H1 (cell line): ENCODE results near the gene ZFP91. TPM values are rescaled to one million over a fixed set of nuclear protein-coding genes. Genes with fewer than 3 reads are reported as not detected.

Experiments
- CTCF ChIA-PET: fragments of 300-600 bp; sonication (Branson Sonifier 250); formaldehyde crosslinking; loops from one replicate; lab custom pipeline; 2021; ENCODE audit not compliant: partially characterized antibody; lab: Charles Lee
- POLR2A ChIA-PET: fragments of 300-600 bp; sonication (Branson Sonifier 250); formaldehyde crosslinking; loops from one replicate; lab custom pipeline; 2021; ENCODE audit warnings: inconsistent platforms; ENCODE audit not compliant: partially characterized antibody; lab: Charles Lee
- DNase-seq, 2 experiments: peaks; one replicate each; pipeline versions ENCODE4 v3.0.0 to v3.0.0-alpha.2; 2010 to 2022; ENCODE audit warnings: low spot score in 2 of 2, low read depth in 1 of 2, mixed read lengths in 1 of 2
- FAIRE-seq: peaks from 2 replicates; lab custom pipeline; 2011; peaks lifted over from hg19 to GRCh38; lab: Jason Lieb, UNC
- H2AFZ ChIP-seq: 2 replicates; pipeline ENCODE4 v1.8.1; 2012; ENCODE audit warnings: low read length, inconsistent platforms
- H2AK5ac ChIP-seq: 2 replicates; pipeline ENCODE4 v1.6.1; 2013; ENCODE audit warnings: low read depth, low read length
- H2BK120ac ChIP-seq: replicated peaks from 2 replicates; pipeline ENCODE3; 2013; ENCODE audit warnings: low read depth, low read length, inconsistent platforms
- H2BK12ac ChIP-seq: 2 replicates; pipeline ENCODE4 v1.6.1; 2013; ENCODE audit warnings: low read depth, low read length
- H2BK15ac ChIP-seq: 2 replicates; pipeline ENCODE4 v1.6.1; 2013; ENCODE audit warnings: low read length
- H2BK20ac ChIP-seq: 2 replicates; pipeline ENCODE4 v1.6.1; 2013; ENCODE audit warnings: low read length
- H2BK5ac ChIP-seq: 2 replicates; pipeline ENCODE4 v1.6.1; 2013; ENCODE audit warnings: low read depth, low read length
- H3K14ac ChIP-seq: 2 replicates; pipeline ENCODE4 v1.6.1; 2013; ENCODE audit warnings: inconsistent platforms; ENCODE audit not compliant: insufficient read length
- H3K18ac ChIP-seq: 2 replicates; pipeline ENCODE4 v1.6.1; 2013; ENCODE audit warnings: low read length; ENCODE audit errors: extremely low read depth
- H3K23ac ChIP-seq: 2 replicates; pipeline ENCODE4 v1.6.1; 2013; ENCODE audit warnings: inconsistent platforms; ENCODE audit not compliant: insufficient read length
- H3K23me2 ChIP-seq: 2 replicates; pipeline ENCODE4 v1.6.1; 2013; ENCODE audit warnings: low read depth, low read length
- H3K27ac ChIP-seq: 2 replicates; pipeline ENCODE4 v1.6.1; 2011; ENCODE audit warnings: low read depth, low read length, inconsistent platforms
- H3K27me3 ChIP-seq, 4 experiments: replicated peaks in 1 of 4; 1 replicate in 1 of 4; 2 replicates in 3 of 4; pipeline versions ENCODE4 v1.6.1 to v1.8.1; 2011 to 2013; ENCODE audit warnings: low read length in 3 of 4, mild to moderate bottlenecking in 3 of 4, inconsistent platforms in 2 of 4, mixed read lengths in 2 of 4, moderate library complexity in 1 of 4; ENCODE audit not compliant: control insufficient read depth in 3 of 4, insufficient read depth in 3 of 4; ENCODE audit errors: extremely low read depth in 1 of 4
- H3K36me3 ChIP-seq, 4 experiments: 2 replicates each; pipeline versions ENCODE4 v1.6.1 to v1.8.1; 2011 to 2013; ENCODE audit warnings: mild to moderate bottlenecking in 4 of 4, low read length in 3 of 4, moderate library complexity in 2 of 4, control low read depth in 1 of 4, inconsistent platforms in 1 of 4; ENCODE audit not compliant: insufficient read depth in 4 of 4, control insufficient read depth in 2 of 4
- H3K4ac ChIP-seq: replicated peaks from 2 replicates; pipeline ENCODE3; 2013; ENCODE audit warnings: low read length, low read depth, mixed read lengths, inconsistent platforms; ENCODE audit not compliant: insufficient read length
- H3K4me1 ChIP-seq, 4 experiments: replicated peaks in 1 of 4; 1 replicate in 1 of 4; 2 replicates in 3 of 4; pipeline versions ENCODE4 v1.6.1 to v1.8.1; 2011 to 2013; ENCODE audit warnings: low read length in 3 of 4, inconsistent platforms in 2 of 4, mixed read lengths in 1 of 4; ENCODE audit not compliant: insufficient read depth in 4 of 4, control insufficient read depth in 3 of 4
- H3K4me2 ChIP-seq, 2 experiments: 2 replicates each; pipeline versions ENCODE4 v1.6.1 to v1.8.1; 2011 to 2013; ENCODE audit warnings: low read depth in 2 of 2, low read length in 2 of 2, control low read depth in 1 of 2, inconsistent platforms in 1 of 2, mild to moderate bottlenecking in 1 of 2; ENCODE audit not compliant: insufficient read depth in 1 of 2
- H3K4me3 ChIP-seq, 4 experiments: fragments of 200-600, 300-600 bp in 1 of 4; sonication (generic), shearing (Covaris generic), sonication (Bioruptor Twin) in 1 of 4; 2 replicates each; pipeline versions ENCODE4 v1.5.1 to v1.8.1; 2011 to 2016; ENCODE audit warnings: low read length in 4 of 4, low read depth in 3 of 4, control low read depth in 2 of 4, inconsistent platforms in 2 of 4, mild to moderate bottlenecking in 2 of 4, mixed read lengths in 1 of 4, moderate library complexity in 1 of 4; ENCODE audit not compliant: insufficient read depth in 2 of 4; ENCODE audit errors: extremely low read depth in 1 of 4
- H3K56ac ChIP-seq: replicated peaks from 2 replicates; pipeline ENCODE3; 2013; ENCODE audit warnings: low read depth, mild to moderate bottlenecking, mixed read lengths, low read length, inconsistent platforms; ENCODE audit not compliant: insufficient read length
- H3K79me1 ChIP-seq: 2 replicates; pipeline ENCODE4 v1.6.1; 2013; ENCODE audit warnings: low read depth, low read length, control low read depth
- H3K79me2 ChIP-seq, 2 experiments: 2 replicates each; pipeline versions ENCODE4 v1.6.1 to v1.8.1; 2012 to 2013; ENCODE audit warnings: low read length in 2 of 2, mild to moderate bottlenecking in 2 of 2, inconsistent platforms in 1 of 2; ENCODE audit not compliant: insufficient read depth in 2 of 2, control insufficient read depth in 1 of 2
- H3K9ac ChIP-seq, 4 experiments: replicated peaks in 1 of 4; 1 replicate in 1 of 4; 2 replicates in 3 of 4; pipeline versions ENCODE4 v1.6.1 to v1.8.1; 2011 to 2013; ENCODE audit warnings: low read depth in 3 of 4, low read length in 3 of 4, control low read depth in 2 of 4, mild to moderate bottlenecking in 2 of 4, moderate library complexity in 2 of 4, inconsistent platforms in 1 of 4; ENCODE audit errors: extremely low read depth in 1 of 4
- H3K9me3 ChIP-seq, 2 experiments: 2 replicates each; pipeline versions ENCODE4 v1.6.1 to v1.8.1; 2012 to 2013; ENCODE audit warnings: mild to moderate bottlenecking in 2 of 2, moderate library complexity in 2 of 2, control low read depth in 1 of 2, inconsistent platforms in 1 of 2, low read depth in 1 of 2, low read length in 1 of 2, mixed read lengths in 1 of 2; ENCODE audit not compliant: insufficient read depth in 2 of 2
- H4K20me1 ChIP-seq, 2 experiments: replicated peaks in 1 of 2; 2 replicates each; pipeline versions ENCODE3 to v1.8.1; 2011 to 2013; ENCODE audit warnings: inconsistent platforms in 2 of 2, low read length in 2 of 2, mild to moderate bottlenecking in 1 of 2; ENCODE audit not compliant: insufficient read depth in 2 of 2, control insufficient read depth in 1 of 2
- H4K5ac ChIP-seq: 2 replicates; pipeline ENCODE4 v1.6.1; 2013; ENCODE audit warnings: low read length, low read depth, mixed read lengths, inconsistent platforms; ENCODE audit not compliant: insufficient read length
- H4K8ac ChIP-seq: 2 replicates; pipeline ENCODE4 v1.8.0; 2013; ENCODE audit warnings: mild to moderate bottlenecking, moderate library complexity, low read length, inconsistent platforms; ENCODE audit not compliant: insufficient read depth; ENCODE audit errors: extremely low read depth
- H4K91ac ChIP-seq: replicated peaks from 2 replicates; pipeline ENCODE3; 2013; ENCODE audit warnings: low read length, mixed read lengths, inconsistent platforms; ENCODE audit not compliant: insufficient read length
- ASH2L ChIP-seq: fragments of 200-600, 300-600 bp; sonication (generic); IDR thresholded peaks from one replicate; pipeline ENCODE4 v1.7.1; 2017; ENCODE audit warnings: low read length
- BCL11A ChIP-seq, 2 experiments: IDR thresholded peaks; one replicate each; pipeline ENCODE4 v1.6.1; 2011; ENCODE audit warnings: low read depth in 2 of 2, low read length in 2 of 2, mild to moderate bottlenecking in 2 of 2
- CBX5 ChIP-seq: fragments of 300-800, 300-1000 bp; sonication (generic); IDR thresholded peaks from 2 replicates; pipeline ENCODE4 v1.7.1; 2016; ENCODE audit warnings: antibody characterized with exemption, low read length, low read depth
- EZH2 ChIP-seq: fragments of 200-600 bp; sonication (generic); IDR thresholded peaks from 2 replicates; pipeline ENCODE4 v1.7.1; 2012; ENCODE audit warnings: low read depth, mild to moderate bottlenecking, moderate library complexity, low read length, inconsistent platforms; ENCODE audit not compliant: severe bottlenecking
- FOSL1 ChIP-seq: IDR thresholded peaks from 2 replicates; pipeline ENCODE4 v1.6.1; 2011; ENCODE audit warnings: mild to moderate bottlenecking, low read depth, low read length, moderate library complexity; ENCODE audit not compliant: insufficient read depth
- GTF2F1 ChIP-seq: IDR thresholded peaks from 2 replicates; pipeline ENCODE4 v1.6.1; 2012; ENCODE audit warnings: low read depth, low read length, improper control_type of control experiment, borderline replicate concordance
- POLR2AphosphoS5 ChIP-seq: IDR thresholded peaks from 2 replicates; pipeline ENCODE4 v1.6.1; 2011; ENCODE audit warnings: low read depth, low read length
- RNF2 ChIP-seq: fragments of 200-900, 300-1000 bp; sonication (generic); IDR thresholded peaks from 2 replicates; pipeline ENCODE4 v1.7.1; 2016; ENCODE audit warnings: borderline replicate concordance, low read depth, mild to moderate bottlenecking, antibody characterized with exemption, low read length; ENCODE audit not compliant: poor library complexity, severe bottlenecking; ENCODE audit errors: missing control alignments
- SIN3A ChIP-seq, 2 experiments: IDR thresholded peaks in 1 of 2; conservative IDR thresholded peaks in 1 of 2; 2 replicates each; pipeline ENCODE4 v1.6.1; 2011 to 2012; ENCODE audit warnings: low read length in 2 of 2, improper control_type of control experiment in 1 of 2, low read depth in 1 of 2, mild to moderate bottlenecking in 1 of 2
- YY1 ChIP-seq: IDR thresholded peaks from 2 replicates; pipeline ENCODE4 v1.6.1; 2011; ENCODE audit warnings: low read depth, mild to moderate bottlenecking, low read length
- polyA plus RNA-seq, 7 experiments: library from polyadenylated mRNA; depleted of rRNA in 3 of 7; stranded (reverse) in 5 of 7; unstranded in 2 of 7; fragments of >200 nt in 5 of 7; fragments of 200-250 nt in 2 of 7; gene quantifications; 1 replicate in 5 of 7; 2 replicates in 1 of 7; 4 replicates in 1 of 7; pipeline versions ENCODE4 v1.2.1 to v1.2.3, GENCODE V29; 2011 to 2013; ENCODE audit warnings: missing spikeins in 2 of 7, mixed read lengths in 2 of 7
- total RNA-seq: library from RNA; stranded (reverse); fragmentation: NEBNext Ultra II Directional; extraction: Animal tissue kit (Norgen Biotek cat#: 25700); gene quantifications from 2 replicates; pipeline ENCODE4 v1.2.1, GENCODE V29; 2021

ZFP91 gene
- total and polyA plus RNA-seq, 2 of the 8 experiments (the other 6 are each of a cell fraction or from before 2014, with no cell fraction given) = 10.7 to 29.0 TPM

DNA sequence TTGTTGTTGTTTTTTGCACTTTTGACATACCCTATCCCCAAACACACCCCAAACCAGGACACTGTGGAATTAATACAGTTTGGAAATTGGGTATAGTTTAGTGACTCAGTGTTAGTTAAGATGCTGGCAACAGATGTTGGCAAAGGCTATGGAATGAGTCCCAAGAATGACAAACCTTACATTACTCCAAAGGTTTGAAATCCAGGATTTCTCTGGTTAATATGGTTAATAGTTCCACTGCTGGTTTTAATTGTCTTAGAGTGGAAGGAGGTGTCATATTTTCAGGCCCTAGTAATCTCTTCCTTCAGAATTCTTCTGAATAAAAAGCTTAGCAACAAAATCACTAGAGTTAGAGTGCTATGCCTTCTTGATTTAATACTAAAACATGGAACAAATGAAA, 4.0 kb upstream of the ZFP91 start:
- DNase-seq = no peak
- peaks cover 0 to 5% of the 10 kb centered on the region in 2 experiments; a peak in 2 of 4 replicates for H3K79me2 ChIP-seq
- CTCF ChIA-PET = interaction anchor here (1.2 to 1.8 kb wide), 2 partner anchors 44 to 561 kb away, joined by 3 to 5 read pairs; no protein-coding TSS in a partner anchor

More for the DNA sequence above, 4.0 kb upstream of the ZFP91 start:
- FAIRE-seq = no peak
- Histone ChIP-seq H3K79me1 (no peaks in the 10 kb centered on the region), H3K4me3 (no peak overlapping the region), H3K4me1 (peaks cover 0 to 2% (median 0%) of the 10 kb centered on the region in 4 experiments; a peak in 1 of 7 replicates), H2BK12ac (no peak overlapping the region), H4K8ac (no peak overlapping the region), H3K4me2 (no peak overlapping the region), H3K27ac (no peak overlapping the region), H2BK5ac (no peak overlapping the region), H4K20me1 (no peaks in the 10 kb centered on the region), H2AK5ac (no peak overlapping the region), H3K23me2 (no peaks in the 10 kb centered on the region), H3K9ac (no peak overlapping the region), H3K18ac (no peak overlapping the region), H3K23ac (no peak overlapping the region), H4K91ac (no peak overlapping the region), H3K27me3 (no peaks in the 10 kb centered on the region), H2AFZ (no peak overlapping the region), H3K36me3 (no peaks in the 10 kb centered on the region), H2BK120ac (no peak overlapping the region), H4K5ac (no peak overlapping the region), H2BK20ac (no peak overlapping the region), H3K9me3 (no peaks in the 10 kb centered on the region), H2BK15ac (no peak overlapping the region), H3K56ac (no peak overlapping the region), H3K14ac (no peak overlapping the region), H3K4ac (no peak overlapping the region)
- POLR2A ChIA-PET = no interaction called here
- no peak for TF ChIP-seq YY1
- no peak for TF ChIP-seq EZH2
- no peak for TF ChIP-seq POLR2AphosphoS5
- TF ChIP-seq CBX5 = no peak
- no peak for TF ChIP-seq GTF2F1
- TF ChIP-seq ASH2L = no peak
- TF ChIP-seq SIN3A (conservative IDR thresholded peaks at IDR 0.05 in 1 of 2, IDR thresholded peaks at IDR 0.05 in 1 of 2; ENCODE audit: low read depth in 1 of 2, low read length in 2 of 2) = no peak
- no peak for TF ChIP-seq BCL11A (IDR thresholded peaks at IDR 0.05; ENCODE audit: low read depth in 2 of 2, low read length in 2 of 2)
- TF ChIP-seq FOSL1 = no peak
- no peak for TF ChIP-seq RNF2
